ENCODE measurements around the gene CHRNB2.

The CHRNB2 gene

DNA sequence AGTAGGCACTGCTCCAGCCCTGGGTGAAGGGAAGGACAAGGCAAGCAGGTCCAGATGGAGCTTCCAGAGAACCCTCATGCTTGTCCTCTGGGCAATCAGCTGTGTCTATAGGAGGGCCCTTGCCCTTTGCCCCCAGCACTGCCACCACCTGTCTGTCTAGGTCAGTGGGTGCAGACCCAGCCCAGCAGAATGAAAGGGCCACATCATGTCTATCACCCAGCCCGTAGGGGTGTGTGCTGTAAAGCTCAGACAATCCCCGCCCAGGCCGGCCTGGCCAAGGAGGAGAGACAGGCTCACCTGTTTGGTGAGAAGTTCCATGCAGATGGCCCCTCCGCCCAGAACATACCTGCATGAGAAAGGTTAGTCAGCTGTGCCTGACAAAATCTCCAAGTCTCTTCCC is 16.1 kb upstream of the CHRNB2 start:
- Histone ChIP-seq H3K9ac (ENCODE audit: low read length in 5 of 5) (no peak overlapping the region), H3K4me3 (ENCODE audit: low read depth in 1 of 5, low read length in 5 of 5) (no peak overlapping the region), H3K4me1 (ENCODE audit: control insufficient read depth in 5 of 5, insufficient read depth in 5 of 5, low read length in 5 of 5) (peaks cover 5 to 10% (median 7%) of the 10 kb centered on the region in 5 donors), H3K27ac (ENCODE audit: low read depth, low read length) (no peak overlapping the region), H3K9me3 (ENCODE audit: control insufficient read depth in 5 of 5, low read length in 5 of 5) (no peaks in the 10 kb centered on the region), H3K36me3 (ENCODE audit: control insufficient read depth in 5 of 5, insufficient read depth in 5 of 5, low read length in 5 of 5) (peaks cover 14 to 80% (median 77%) of the 10 kb centered on the region in 5 donors), H3K27me3 (ENCODE audit: control insufficient read depth in 5 of 5, insufficient read depth in 4 of 5, low read length in 5 of 5) (no peaks in the 10 kb centered on the region)

GRCh38 chr1:154552036-154552435 is 15.5 kb upstream of the CHRNB2 start:
- Histone ChIP-seq H3K4me1 (ENCODE audit: control insufficient read depth in 5 of 5, insufficient read depth in 5 of 5, low read length in 5 of 5) (peaks cover 10 to 16% (median 13%) of the 10 kb centered on the region in 5 donors), H3K9ac (ENCODE audit: low read length in 5 of 5) (no peak overlapping the region), H3K4me3 (ENCODE audit: low read depth in 1 of 5, low read length in 5 of 5) (no peak overlapping the region), H3K36me3 (ENCODE audit: control insufficient read depth in 5 of 5, insufficient read depth in 5 of 5, low read length in 5 of 5) (peaks cover 14 to 80% (median 77%) of the 10 kb centered on the region in 5 donors), H3K27me3 (ENCODE audit: control insufficient read depth in 5 of 5, insufficient read depth in 4 of 5, low read length in 5 of 5) (no peaks in the 10 kb centered on the region), H3K9me3 (ENCODE audit: control insufficient read depth in 5 of 5, low read length in 5 of 5) (no peaks in the 10 kb centered on the region), H3K27ac (ENCODE audit: low read depth, low read length) (no peak overlapping the region)

- peaks cover 14 to 73% (median 72%) of the 10 kb centered on the region in 5 donors for H3K36me3 ChIP-seq (ENCODE audit: control insufficient read depth in 5 of 5, insufficient read depth in 5 of 5, low read length in 5 of 5)
- H3K9ac ChIP-seq (ENCODE audit: low read length in 5 of 5), result no peak overlapping the region
- H3K27ac ChIP-seq (ENCODE audit: low read depth, low read length), result no peak overlapping the region
- no peaks in the 10 kb centered on the region for H3K27me3 ChIP-seq (ENCODE audit: control insufficient read depth in 5 of 5, insufficient read depth in 4 of 5, low read length in 5 of 5)
- no peak overlapping the region for H3K4me3 ChIP-seq (ENCODE audit: low read depth in 1 of 5, low read length in 5 of 5)
- no peaks in the 10 kb centered on the region for H3K9me3 ChIP-seq (ENCODE audit: control insufficient read depth in 5 of 5, low read length in 5 of 5)
- peaks cover 17 to 25% (median 23%) of the 10 kb centered on the region in 5 donors for H3K4me1 ChIP-seq (ENCODE audit: control insufficient read depth in 5 of 5, insufficient read depth in 5 of 5, low read length in 5 of 5)
Observed at GRCh38 chr1:154553056-154554030, 14.2 kb upstream of the CHRNB2 start.

GRCh38 chr1:154556422-154556821 is 11.2 kb upstream of the CHRNB2 start:
- peaks cover 10 to 45% (median 44%) of the 10 kb centered on the region in 5 donors for H3K36me3 ChIP-seq (ENCODE audit: control insufficient read depth in 5 of 5, insufficient read depth in 5 of 5, low read length in 5 of 5)
- peaks cover 17 to 35% (median 32%) of the 10 kb centered on the region in 5 donors for H3K4me1 ChIP-seq (ENCODE audit: control insufficient read depth in 5 of 5, insufficient read depth in 5 of 5, low read length in 5 of 5)
- H3K27ac ChIP-seq (ENCODE audit: low read depth, low read length), result peak overlapping the region; percentile 43
- H3K9ac ChIP-seq (ENCODE audit: low read length in 5 of 5), result peak overlapping the region; percentile 62 to 91 (median 78)
- no peaks in the 10 kb centered on the region for H3K9me3 ChIP-seq (ENCODE audit: control insufficient read depth in 5 of 5, low read length in 5 of 5)
- H3K4me3 ChIP-seq (ENCODE audit: low read depth in 1 of 5, low read length in 5 of 5), result peak overlapping the region in 4 of 5 donors; percentile 69 to 94 (median 78)
- H3K27me3 ChIP-seq (ENCODE audit: control insufficient read depth in 5 of 5, insufficient read depth in 4 of 5, low read length in 5 of 5), result no peaks in the 10 kb centered on the region

DNA sequence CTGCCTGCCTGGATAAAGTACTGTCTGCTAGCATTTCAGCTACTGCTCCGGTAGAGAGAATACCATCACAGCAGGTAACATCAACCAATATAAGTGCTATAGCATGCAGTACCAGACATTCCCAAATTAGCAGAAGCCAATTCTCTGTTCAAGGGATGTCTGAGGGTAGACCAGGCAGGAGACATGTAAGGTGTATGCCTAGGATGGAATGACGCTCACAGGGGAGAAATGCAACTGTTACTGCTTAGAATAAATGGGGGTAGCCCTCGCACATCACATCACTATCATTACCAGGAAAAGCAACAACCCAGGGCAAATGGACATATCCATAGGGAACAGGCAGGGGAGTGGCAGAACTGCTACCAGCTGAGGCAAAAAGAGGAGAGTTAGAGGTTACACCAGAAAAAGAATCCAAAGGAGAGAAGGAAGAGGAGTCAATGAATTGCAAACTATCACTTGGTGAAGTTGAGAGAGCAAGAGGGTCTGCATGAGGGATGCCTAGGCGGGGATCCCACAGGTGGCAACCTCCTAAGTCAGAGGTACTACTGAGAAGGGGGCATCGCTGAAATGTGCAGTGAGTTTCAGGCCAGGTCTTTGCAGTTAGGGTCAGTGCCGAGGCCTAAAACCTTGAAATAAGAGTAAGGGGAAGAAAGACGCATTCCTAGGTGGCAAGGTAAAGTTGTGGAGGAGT is 10.2 kb upstream of the CHRNB2 start:
- H3K9me3 ChIP-seq (ENCODE audit: control insufficient read depth in 5 of 5, low read length in 5 of 5), result no peaks in the 10 kb centered on the region
- peaks cover 17 to 35% (median 32%) of the 10 kb centered on the region in 5 donors for H3K4me1 ChIP-seq (ENCODE audit: control insufficient read depth in 5 of 5, insufficient read depth in 5 of 5, low read length in 5 of 5)
- H3K27ac ChIP-seq (ENCODE audit: low read depth, low read length), result peak overlapping the region; percentile 63
- peak overlapping the region; percentile 75 to 92 (median 85) for H3K9ac ChIP-seq (ENCODE audit: low read length in 5 of 5)
- H3K36me3 ChIP-seq (ENCODE audit: control insufficient read depth in 5 of 5, insufficient read depth in 5 of 5, low read length in 5 of 5), result peaks cover 8 to 36% (median 34%) of the 10 kb centered on the region in 5 donors
- peak overlapping the region; percentile 69 to 94 (median 77) for H3K4me3 ChIP-seq (ENCODE audit: low read depth in 1 of 5, low read length in 5 of 5)
- H3K27me3 ChIP-seq (ENCODE audit: control insufficient read depth in 5 of 5, insufficient read depth in 4 of 5, low read length in 5 of 5), result no peaks in the 10 kb centered on the region

DNA sequence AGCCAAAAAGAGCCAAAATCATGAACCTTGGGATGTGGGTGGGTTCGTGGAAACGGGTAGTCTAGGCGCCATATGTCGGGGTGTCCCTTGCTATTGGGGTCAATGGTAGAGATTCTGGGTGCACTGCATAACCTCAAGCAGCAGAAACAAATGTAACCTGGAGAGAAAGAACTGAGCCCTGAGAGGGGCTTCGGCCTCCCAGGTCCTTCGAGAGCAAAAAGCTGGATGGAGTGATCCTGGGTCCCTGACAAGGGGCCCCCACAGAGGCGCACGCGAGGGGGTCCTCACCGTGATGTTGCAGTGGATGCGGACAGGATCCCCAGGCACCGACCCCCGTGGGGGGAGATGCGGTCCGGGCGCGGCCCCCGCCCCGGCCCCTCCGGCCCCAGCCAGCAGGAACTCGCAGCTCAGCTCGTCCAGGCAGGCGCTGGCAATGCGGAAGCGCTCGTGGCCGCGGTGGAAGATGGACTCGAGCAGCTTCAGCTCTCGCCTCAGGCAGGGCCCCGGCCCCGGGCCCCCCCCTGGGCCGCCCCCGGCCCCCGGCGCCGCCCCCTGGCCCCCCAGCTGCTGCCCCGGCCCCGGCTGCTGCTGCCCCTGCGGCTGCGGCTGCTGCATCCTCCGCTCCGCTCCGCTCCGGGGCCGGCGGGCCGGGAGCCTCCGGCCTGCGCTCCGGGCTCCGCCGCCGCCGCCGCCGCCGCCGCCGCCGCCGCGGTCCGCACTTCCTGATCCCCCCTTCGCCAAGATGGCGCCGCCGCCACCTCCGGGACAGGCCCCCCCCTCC is 9.4 kb upstream of the CHRNB2 start, which contains the start of gene UBE2Q1:
Gene UBE2Q1, minus strand, starts transcription at position 724 of the 781 bp plus-strand sequence. Its CDS starts 109 bp downstream, at position 615.
- H3K36me3 ChIP-seq (ENCODE audit: control insufficient read depth in 5 of 5, insufficient read depth in 5 of 5, low read length in 5 of 5), result peaks cover 7 to 28% (median 27%) of the 10 kb centered on the region in 5 donors
- H3K4me1 ChIP-seq (ENCODE audit: control insufficient read depth in 5 of 5, insufficient read depth in 5 of 5, low read length in 5 of 5), result peaks cover 17 to 35% (median 32%) of the 10 kb centered on the region in 5 donors
- H3K27me3 ChIP-seq (ENCODE audit: control insufficient read depth in 5 of 5, insufficient read depth in 4 of 5, low read length in 5 of 5), result no peaks in the 10 kb centered on the region
- H3K27ac ChIP-seq (ENCODE audit: low read depth, low read length), result peak within 1 kb of the TSS; percentile 87
- peak within 1 kb of the TSS; percentile 51 to 92 (median 90) for H3K9ac ChIP-seq (ENCODE audit: low read length in 5 of 5)
- H3K9me3 ChIP-seq (ENCODE audit: control insufficient read depth in 5 of 5, low read length in 5 of 5), result no peaks in the 10 kb centered on the region
- peak within 1 kb of the TSS; percentile 69 to 94 (median 78) for H3K4me3 ChIP-seq (ENCODE audit: low read depth in 1 of 5, low read length in 5 of 5)

GRCh38 chr1:154558720-154559465 is 8.7 kb upstream of the CHRNB2 start:
- Histone ChIP-seq H3K27ac (ENCODE audit: low read depth, low read length) (peak overlapping the region; percentile 87), H3K27me3 (ENCODE audit: control insufficient read depth in 5 of 5, insufficient read depth in 4 of 5, low read length in 5 of 5) (no peaks in the 10 kb centered on the region)

GRCh38 chr1:154559466-154560044 is 8.0 kb upstream of the CHRNB2 start:
- Histone ChIP-seq H3K9me3 (ENCODE audit: control insufficient read depth in 5 of 5, low read length in 5 of 5) (no peaks in the 10 kb centered on the region), H3K27me3 (ENCODE audit: control insufficient read depth in 5 of 5, insufficient read depth in 4 of 5, low read length in 5 of 5) (no peaks in the 10 kb centered on the region), H3K4me3 (ENCODE audit: low read depth in 1 of 5, low read length in 5 of 5) (peak overlapping the region; percentile 68 to 78 (median 75)), H3K36me3 (ENCODE audit: control insufficient read depth in 5 of 5, insufficient read depth in 5 of 5, low read length in 5 of 5) (peaks cover 0 to 14% (median 13%) of the 10 kb centered on the region in 5 donors), H3K9ac (ENCODE audit: low read length in 5 of 5) (peak overlapping the region; percentile 23 to 90 (median 75)), H3K27ac (ENCODE audit: low read depth, low read length) (peak overlapping the region; percentile 87), H3K4me1 (ENCODE audit: control insufficient read depth in 5 of 5, insufficient read depth in 5 of 5, low read length in 5 of 5) (peaks cover 17 to 35% (median 32%) of the 10 kb centered on the region in 5 donors)

More at GRCh38 chr1:154558720-154559465, 8.7 kb upstream of the CHRNB2 start:
- peak overlapping the region; percentile 68 to 78 (median 75) for H3K4me3 ChIP-seq (ENCODE audit: low read depth in 1 of 5, low read length in 5 of 5)
- peak overlapping the region; percentile 23 to 90 (median 74) for H3K9ac ChIP-seq (ENCODE audit: low read length in 5 of 5)
- H3K9me3 ChIP-seq (ENCODE audit: control insufficient read depth in 5 of 5, low read length in 5 of 5), result no peaks in the 10 kb centered on the region
- peaks cover 6 to 21% (median 19%) of the 10 kb centered on the region in 5 donors for H3K36me3 ChIP-seq (ENCODE audit: control insufficient read depth in 5 of 5, insufficient read depth in 5 of 5, low read length in 5 of 5)
- H3K4me1 ChIP-seq (ENCODE audit: control insufficient read depth in 5 of 5, insufficient read depth in 5 of 5, low read length in 5 of 5), result peaks cover 17 to 35% (median 32%) of the 10 kb centered on the region in 5 donors

All from subcutaneous abdominal adipose tissue (tissue), 5 donors.